Measurements from ENCODE around the gene CDV3.

Gene CDV3

GRCh38 chr3:133606902-133607301, 33.4 kb downstream of the CDV3 start:
- TF ChIP-seq ZFX (IDR thresholded peaks at IDR 0.05; ENCODE audit: borderline replicate concordance): no peak
- TF ChIP-seq, protein P1, sequence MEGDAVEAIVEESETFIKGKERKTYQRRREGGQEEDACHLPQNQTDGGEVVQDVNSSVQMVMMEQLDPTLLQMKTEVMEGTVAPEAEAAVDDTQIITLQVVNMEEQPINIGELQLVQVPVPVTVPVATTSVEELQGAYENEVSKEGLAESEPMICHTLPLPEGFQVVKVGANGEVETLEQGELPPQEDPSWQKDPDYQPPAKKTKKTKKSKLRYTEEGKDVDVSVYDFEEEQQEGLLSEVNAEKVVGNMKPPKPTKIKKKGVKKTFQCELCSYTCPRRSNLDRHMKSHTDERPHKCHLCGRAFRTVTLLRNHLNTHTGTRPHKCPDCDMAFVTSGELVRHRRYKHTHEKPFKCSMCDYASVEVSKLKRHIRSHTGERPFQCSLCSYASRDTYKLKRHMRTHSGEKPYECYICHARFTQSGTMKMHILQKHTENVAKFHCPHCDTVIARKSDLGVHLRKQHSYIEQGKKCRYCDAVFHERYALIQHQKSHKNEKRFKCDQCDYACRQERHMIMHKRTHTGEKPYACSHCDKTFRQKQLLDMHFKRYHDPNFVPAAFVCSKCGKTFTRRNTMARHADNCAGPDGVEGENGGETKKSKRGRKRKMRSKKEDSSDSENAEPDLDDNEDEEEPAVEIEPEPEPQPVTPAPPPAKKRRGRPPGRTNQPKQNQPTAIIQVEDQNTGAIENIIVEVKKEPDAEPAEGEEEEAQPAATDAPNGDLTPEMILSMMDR (IDR thresholded peaks at IDR 0.05): no peak
- H3K27ac ChIP-seq: no peak overlapping the region

- TF ChIP-seq, protein P1 (IDR thresholded peaks at IDR 0.05): no peak
- TF ChIP-seq ZFX (IDR thresholded peaks at IDR 0.05; ENCODE audit: borderline replicate concordance): no peak
- H3K27ac ChIP-seq: no peak overlapping the region
Observed at GRCh38 chr3:133607816-133608215, 34.3 kb downstream of the CDV3 start.

DNA sequence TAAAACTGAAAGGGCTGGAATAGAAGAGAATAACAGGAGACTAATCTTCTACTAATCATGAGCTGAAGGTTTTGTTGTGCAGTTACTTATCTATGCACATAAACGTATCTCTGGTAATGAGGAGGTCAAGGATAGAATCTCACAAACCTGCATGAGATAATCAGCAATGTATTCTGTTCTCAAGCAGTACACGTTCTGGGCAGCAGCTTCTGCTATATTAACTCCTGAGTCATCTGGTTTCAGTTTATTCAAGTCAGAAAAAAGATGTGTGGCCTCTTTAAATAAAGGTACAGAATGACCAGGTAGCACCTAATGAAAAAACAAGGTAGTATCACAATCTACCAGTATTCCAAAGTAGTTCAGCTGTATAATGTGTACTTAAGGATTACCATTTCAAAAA, 34.9 kb downstream of the CDV3 start:
- H3K27ac ChIP-seq: no peak overlapping the region
- no peak for TF ChIP-seq ZFX (IDR thresholded peaks at IDR 0.05; ENCODE audit: borderline replicate concordance)
- TF ChIP-seq, protein P1 (IDR thresholded peaks at IDR 0.05): no peak

DNA sequence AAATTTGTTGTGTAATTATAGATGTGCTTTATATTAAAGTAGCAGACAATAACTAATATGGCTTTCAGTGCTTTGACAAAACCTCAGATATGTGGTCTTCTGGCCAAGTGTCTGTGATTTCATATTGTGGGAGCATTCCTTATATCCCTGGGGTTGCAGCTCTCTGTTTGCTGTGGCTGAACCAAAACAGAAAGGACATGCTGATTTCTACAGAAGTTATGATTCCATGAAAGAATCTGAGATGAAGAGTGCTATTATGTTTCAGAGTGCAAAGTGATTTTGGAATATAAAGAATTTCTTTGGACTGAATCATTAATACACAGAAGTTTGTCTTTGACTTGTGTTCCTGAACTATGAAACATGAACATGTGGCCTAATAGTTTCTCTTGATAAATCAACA, 36.5 kb downstream of the CDV3 start:
- TF ChIP-seq ZFX (IDR thresholded peaks at IDR 0.05; ENCODE audit: borderline replicate concordance): no peak
- TF ChIP-seq, protein P1 (IDR thresholded peaks at IDR 0.05): no peak

GRCh38 chr3:133611534-133611933, 38.0 kb downstream of the CDV3 start:
- no peak overlapping the region for H3K27ac ChIP-seq

More for the DNA sequence above, 36.5 kb downstream of the CDV3 start:
- H3K27ac ChIP-seq: no peak overlapping the region

GRCh38 chr3:133620066-133620784, 46.7 kb downstream of the CDV3 start:
- TF ChIP-seq, protein P1 (IDR thresholded peaks at IDR 0.05): no peak
- TF ChIP-seq ZFX (IDR thresholded peaks at IDR 0.05; ENCODE audit: borderline replicate concordance): no peak
- H3K27ac ChIP-seq: no peak overlapping the region

More at GRCh38 chr3:133611534-133611933, 38.0 kb downstream of the CDV3 start:
- TF ChIP-seq, protein P1 (IDR thresholded peaks at IDR 0.05): no peak
- no peak for TF ChIP-seq ZFX (IDR thresholded peaks at IDR 0.05; ENCODE audit: borderline replicate concordance)

GRCh38 chr3:133627789-133628188, 54.3 kb downstream of the CDV3 start:
- no peak overlapping the region for H3K27ac ChIP-seq
- TF ChIP-seq, protein P1 (IDR thresholded peaks at IDR 0.05): no peak
- TF ChIP-seq ZFX (IDR thresholded peaks at IDR 0.05; ENCODE audit: borderline replicate concordance): no peak
